Measurements from ENCODE around the gene C5.
"Not testable (repeated sequence)": the region's sequence is repeated elsewhere in the genome, so short reads cannot be mapped to it uniquely, and the experiment has no call there.

The C5 gene

DNA sequence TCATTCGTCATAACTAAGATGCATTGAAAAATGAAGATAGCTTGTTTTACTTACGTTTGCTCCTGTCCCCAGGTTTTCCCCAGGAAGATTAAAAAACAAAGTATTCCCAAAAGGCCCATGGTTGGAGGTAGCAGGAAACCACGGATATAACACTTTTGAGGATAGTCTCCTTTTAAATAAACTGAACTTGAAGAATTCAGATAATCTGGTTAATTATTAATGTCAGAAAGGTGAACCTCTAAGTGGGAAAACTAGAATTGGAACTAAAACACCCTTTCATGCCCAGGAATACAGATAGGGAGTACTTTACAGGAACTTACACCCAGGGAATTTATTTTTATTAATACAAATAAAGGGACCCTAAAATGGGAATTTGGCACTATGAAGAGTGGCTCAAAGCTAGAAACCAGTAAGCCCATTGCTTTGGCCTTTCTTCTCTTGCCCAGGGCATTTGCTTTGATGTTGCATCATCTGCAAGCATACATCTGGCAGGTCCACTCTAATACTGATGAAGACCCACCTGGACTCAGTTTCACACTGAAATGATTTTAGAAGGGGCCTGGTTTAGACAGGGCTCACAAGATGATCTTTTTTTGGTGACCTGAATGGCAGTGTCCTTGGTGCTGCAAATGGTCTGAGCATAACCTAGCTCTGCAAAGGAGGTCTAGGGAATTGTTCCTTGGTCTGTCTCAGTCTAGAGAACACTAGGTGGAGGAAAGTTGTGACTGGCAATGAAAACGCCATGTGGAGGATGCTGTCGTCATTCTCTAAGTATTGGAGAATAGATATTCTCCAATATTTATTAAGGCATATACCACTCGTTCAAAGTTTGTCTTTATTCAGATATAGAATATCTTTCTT lies at the start of gene C5:
Gene C5 (minus strand): TSS at position 148 of the 861 bp plus-strand sequence. CDS start 29 bp downstream, at position 119.
- DNase-seq = no peak

GRCh38 chr9:121098567-121099198 lies 48.6 kb upstream of the C5 start:
- DNase-seq = no peak

DNA sequence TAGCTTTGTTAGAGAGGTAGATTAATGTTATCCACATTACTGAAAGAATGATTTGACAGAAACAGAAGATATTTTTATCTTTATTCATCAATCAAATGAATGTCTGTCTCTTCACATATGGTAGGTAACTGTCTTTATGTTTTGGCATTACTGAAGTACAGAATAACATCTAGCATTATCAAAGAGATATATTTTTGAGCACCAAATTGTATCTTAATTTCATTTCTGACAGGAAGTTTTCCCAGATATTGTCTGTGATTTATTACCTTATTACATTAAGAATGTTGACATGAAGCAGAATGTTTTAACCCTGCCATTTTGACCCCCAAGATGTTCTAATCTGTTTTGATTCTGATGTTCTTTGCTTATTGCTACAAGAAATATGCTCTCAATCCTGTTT lies 45.0 kb upstream of the C5 start:
- DNase-seq = no peak

GRCh38 chr9:121090743-121091142 lies 40.7 kb upstream of the C5 start:
- not testable (repeated sequence) for DNase-seq

GRCh38 chr9:121088576-121088975 lies 38.5 kb upstream of the C5 start:
- DNase-seq = no peak

- no peak for DNase-seq
These were observed 35.6 kb upstream of the C5 start for GRCh38 chr9:121085661-121086060.

- DNase-seq = no peak
These were observed 32.0 kb upstream of the C5 start for GRCh38 chr9:121082075-121082474.

GRCh38 chr9:121075251-121076036 lies 25.4 kb upstream of the C5 start:
- DNase-seq = no peak

DNA sequence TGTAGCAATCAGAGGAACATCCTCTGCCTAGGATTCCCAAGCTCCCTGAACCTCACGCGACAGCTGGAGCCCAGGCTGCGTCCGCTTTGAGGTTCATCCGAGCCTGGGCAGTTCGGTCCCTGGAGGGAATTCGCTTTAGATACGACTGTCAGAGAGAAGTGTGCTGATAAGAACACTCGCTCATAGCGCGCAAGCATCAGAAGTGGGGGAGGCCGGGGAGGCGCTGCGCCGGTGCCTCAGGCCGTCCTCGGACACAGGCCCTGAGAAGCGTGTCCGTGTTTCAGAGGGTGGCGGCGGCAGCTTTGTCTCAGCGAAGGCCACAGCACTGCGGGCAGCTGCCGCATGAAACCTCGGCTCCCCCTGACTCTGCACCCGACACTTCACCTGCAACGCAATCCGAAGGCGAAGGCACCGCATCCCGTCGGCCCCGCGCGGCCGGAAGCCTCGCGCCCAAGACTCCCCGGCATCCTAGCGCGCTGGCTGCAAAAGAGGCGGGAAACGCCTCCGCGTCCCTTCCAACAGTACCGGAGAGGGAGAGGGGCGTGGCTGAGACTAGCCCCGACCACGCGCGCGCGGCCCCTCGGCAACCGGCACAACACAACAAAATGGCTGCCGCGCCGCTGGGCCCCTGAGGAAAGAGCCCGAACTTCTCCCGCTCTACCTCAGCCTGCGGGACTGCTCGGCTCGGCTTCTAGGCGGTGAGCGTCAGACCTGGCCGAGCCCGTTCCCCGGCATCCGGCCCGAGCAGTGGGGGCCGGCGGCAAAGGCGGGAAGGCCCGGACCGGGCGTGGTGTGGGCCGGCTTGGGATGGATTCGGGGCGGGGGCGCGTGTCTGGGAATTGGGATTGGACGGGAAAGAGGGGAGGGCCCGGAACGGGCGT lies 24.5 kb upstream of the C5 start, which contains the start of gene CNTRL:
Gene CNTRL (plus strand): TSS at position 586 of the 881 bp plus-strand sequence. CDS start 13,372 bp downstream, outside the sequence.
- DNase-seq = peak; percentile 96

- DNase-seq = peak; percentile 86
These were observed 23.0 kb upstream of the C5 start for GRCh38 chr9:121073038-121073437.

DNA sequence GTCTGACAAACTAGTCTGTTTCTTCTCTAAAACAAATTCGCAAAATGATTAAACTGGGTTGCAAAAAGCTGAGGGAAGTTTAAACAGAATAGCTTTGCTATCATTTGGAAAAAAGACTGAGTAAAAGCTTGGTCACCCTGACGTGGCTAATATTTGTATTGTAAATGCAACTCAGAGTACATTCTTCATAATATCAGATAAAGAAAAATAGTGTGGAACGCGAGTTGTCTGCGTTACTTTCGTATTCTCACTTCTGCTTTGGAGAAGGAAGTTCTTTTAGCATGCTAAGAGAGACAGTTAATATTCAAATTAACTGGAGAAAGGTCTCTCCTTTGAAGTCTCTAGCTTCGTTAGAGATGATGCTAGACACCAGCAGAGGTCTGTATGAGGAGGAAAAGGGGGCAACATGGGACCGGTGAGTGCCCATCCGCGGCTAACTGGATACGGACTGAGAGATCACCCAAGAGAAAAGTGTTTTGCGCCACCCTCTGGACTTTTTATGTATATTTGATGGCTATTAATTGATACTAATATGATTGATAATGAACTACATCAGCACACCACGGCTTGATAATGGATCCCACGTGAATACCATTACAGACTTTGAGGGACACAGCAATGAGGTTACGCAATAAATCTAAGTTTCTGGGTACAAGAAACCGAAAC lies 21.8 kb upstream of the C5 start:
- DNase-seq = no peak

- no peak for DNase-seq
These were observed 21.3 kb upstream of the C5 start for GRCh38 chr9:121071370-121071755.

DNA sequence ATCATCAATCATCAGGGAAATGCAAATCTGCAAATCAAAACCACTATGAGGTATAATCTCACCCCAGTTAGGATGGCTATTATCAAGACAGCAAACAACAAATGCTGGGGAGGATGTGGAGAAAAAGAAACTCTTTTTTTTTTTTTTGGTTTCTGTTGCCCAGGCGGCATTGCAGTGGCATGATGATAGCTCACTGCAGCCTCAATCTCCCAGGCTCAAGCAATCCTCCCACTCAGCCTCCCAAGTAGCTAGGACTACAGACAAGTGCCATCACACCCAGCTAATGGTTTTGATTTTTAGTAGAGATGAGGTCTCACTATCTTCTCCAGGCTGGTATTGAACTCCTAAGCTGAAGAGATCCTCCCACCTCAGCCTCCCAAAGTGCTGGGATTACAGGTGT lies 19.3 kb upstream of the C5 start:
- no peak for DNase-seq

GRCh38 chr9:121067640-121068039 lies 17.6 kb upstream of the C5 start:
- no peak for DNase-seq

DNA sequence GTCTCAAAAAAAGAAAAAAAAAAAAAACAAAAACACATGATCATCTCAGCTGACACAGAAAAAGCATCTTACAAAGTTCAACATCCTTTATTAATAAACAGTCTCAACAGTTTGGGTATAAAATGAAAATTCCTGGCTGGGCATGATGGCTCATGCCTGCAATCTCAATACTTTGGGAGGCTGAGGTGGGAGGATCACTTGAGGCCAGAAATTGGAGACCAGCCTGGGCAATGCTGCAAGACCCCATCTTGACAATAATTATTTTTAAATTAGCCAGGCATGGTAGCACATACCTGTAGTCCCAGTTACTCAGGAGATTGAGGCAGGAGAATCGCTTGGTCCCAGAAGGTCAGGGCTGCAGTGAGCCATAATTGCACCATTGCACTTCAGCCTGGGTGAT lies 16.8 kb upstream of the C5 start:
- DNase-seq = no peak

DNA sequence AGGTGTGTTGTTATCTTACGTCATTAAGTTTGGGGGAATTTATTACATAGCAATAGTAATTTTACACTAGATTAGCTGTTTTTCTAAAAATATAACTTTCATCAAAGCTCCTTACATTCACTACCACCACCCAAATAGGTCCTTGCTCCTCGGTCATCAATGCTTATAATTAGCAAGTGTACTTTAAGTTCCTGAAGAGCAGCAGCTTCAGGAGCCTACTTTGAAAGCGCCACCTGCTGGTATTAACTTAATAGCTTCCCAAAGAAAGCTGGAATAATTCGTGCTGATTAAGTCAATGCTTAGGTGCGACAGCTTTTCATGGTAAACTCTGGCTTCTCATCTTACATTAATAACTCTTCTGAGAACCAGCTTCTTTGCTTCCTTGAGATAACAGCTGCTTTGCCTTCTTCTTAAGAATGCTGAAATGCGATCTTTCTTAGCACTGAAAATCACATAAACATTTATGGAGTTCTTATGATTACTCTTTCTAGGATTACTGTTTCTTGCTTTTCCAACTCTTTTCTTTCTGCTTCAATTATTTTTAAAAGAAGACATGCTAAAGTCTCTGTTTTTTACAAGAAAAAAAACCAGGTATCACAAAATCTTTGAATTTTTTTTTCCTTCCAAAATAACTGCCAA lies 10.0 kb upstream of the C5 start:
- no peak for DNase-seq

DNA sequence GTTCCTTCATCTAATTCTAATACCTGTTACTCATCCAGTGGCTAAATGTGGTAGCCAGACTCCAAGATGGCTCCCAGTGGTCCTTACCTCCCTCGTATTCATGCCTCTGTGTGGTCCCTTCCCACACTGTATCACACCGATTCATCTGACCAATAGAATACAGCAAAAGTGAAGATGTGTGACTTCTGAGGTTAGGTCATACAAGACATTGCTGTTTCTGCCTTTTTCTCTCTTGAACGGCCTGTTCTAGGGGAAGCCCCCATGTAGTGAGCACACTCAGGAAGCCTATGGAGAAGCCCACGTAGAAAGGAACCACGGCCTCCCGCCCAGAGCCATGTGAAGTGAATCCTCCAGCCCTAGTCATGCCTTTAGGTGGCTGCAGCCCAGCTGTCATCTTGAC lies 9.4 kb upstream of the C5 start:
- DNase-seq = no peak

- DNase-seq = no peak
These were observed 7.7 kb upstream of the C5 start for GRCh38 chr9:121057821-121058220.

GRCh38 chr9:121055642-121056143 lies 5.6 kb upstream of the C5 start:
- no peak for DNase-seq

- no peak for DNase-seq
These were observed 3.5 kb upstream of the C5 start for GRCh38 chr9:121053544-121053943.

DNA sequence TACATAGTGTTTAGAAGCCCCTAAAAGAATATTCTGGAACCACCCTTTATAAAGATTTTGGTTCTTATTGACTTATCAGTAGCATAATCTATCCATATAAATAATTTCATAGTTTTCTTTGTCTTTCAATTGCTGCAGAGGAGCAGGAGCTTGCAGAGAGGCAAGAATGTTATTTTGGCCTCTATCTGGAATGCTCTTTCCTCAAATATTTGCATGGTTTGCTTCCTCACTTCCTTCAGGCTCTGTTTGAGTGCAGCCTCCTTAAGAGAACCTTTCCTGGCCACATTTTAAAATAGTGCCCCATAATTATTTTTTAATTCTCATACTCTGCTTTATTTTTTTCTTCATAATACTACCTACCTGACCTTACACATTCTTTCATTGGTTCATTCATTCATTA lies 1.5 kb downstream of the C5 start:
- no peak for DNase-seq
